H1 (cell line): ENCODE data around the gene ZNF337. TPM values are rescaled to one million over a fixed set of nuclear protein-coding genes. Genes with fewer than 3 reads are reported as not detected.

Experiments
- CTCF ChIA-PET: fragments of 300-600 bp; sonication (Branson Sonifier 250); formaldehyde crosslinking; loops from one replicate; lab custom pipeline; 2021; ENCODE audit not compliant: partially characterized antibody; lab: Charles Lee
- POLR2A ChIA-PET: fragments of 300-600 bp; sonication (Branson Sonifier 250); formaldehyde crosslinking; loops from one replicate; lab custom pipeline; 2021; ENCODE audit warnings: inconsistent platforms; ENCODE audit not compliant: partially characterized antibody; lab: Charles Lee
- DNase-seq, 2 experiments: peaks; one replicate each; pipeline versions ENCODE4 v3.0.0 to v3.0.0-alpha.2; 2010 to 2022; ENCODE audit warnings: low spot score in 2 of 2, low read depth in 1 of 2, mixed read lengths in 1 of 2
- FAIRE-seq: peaks from 2 replicates; lab custom pipeline; 2011; peaks lifted over from hg19 to GRCh38; lab: Jason Lieb, UNC
- H2AFZ ChIP-seq: 2 replicates; pipeline ENCODE4 v1.8.1; 2012; ENCODE audit warnings: low read length, inconsistent platforms
- H2AK5ac ChIP-seq: 2 replicates; pipeline ENCODE4 v1.6.1; 2013; ENCODE audit warnings: low read depth, low read length
- H2BK120ac ChIP-seq: replicated peaks from 2 replicates; pipeline ENCODE3; 2013; ENCODE audit warnings: low read depth, low read length, inconsistent platforms
- H2BK12ac ChIP-seq: 2 replicates; pipeline ENCODE4 v1.6.1; 2013; ENCODE audit warnings: low read depth, low read length
- H2BK15ac ChIP-seq: 2 replicates; pipeline ENCODE4 v1.6.1; 2013; ENCODE audit warnings: low read length
- H2BK20ac ChIP-seq: 2 replicates; pipeline ENCODE4 v1.6.1; 2013; ENCODE audit warnings: low read length
- H2BK5ac ChIP-seq: 2 replicates; pipeline ENCODE4 v1.6.1; 2013; ENCODE audit warnings: low read depth, low read length
- H3K14ac ChIP-seq: 2 replicates; pipeline ENCODE4 v1.6.1; 2013; ENCODE audit warnings: inconsistent platforms; ENCODE audit not compliant: insufficient read length
- H3K18ac ChIP-seq: 2 replicates; pipeline ENCODE4 v1.6.1; 2013; ENCODE audit warnings: low read length; ENCODE audit errors: extremely low read depth
- H3K23ac ChIP-seq: 2 replicates; pipeline ENCODE4 v1.6.1; 2013; ENCODE audit warnings: inconsistent platforms; ENCODE audit not compliant: insufficient read length
- H3K23me2 ChIP-seq: 2 replicates; pipeline ENCODE4 v1.6.1; 2013; ENCODE audit warnings: low read depth, low read length
- H3K27ac ChIP-seq: 2 replicates; pipeline ENCODE4 v1.6.1; 2011; ENCODE audit warnings: low read depth, low read length, inconsistent platforms
- H3K27me3 ChIP-seq, 4 experiments: replicated peaks in 1 of 4; 1 replicate in 1 of 4; 2 replicates in 3 of 4; pipeline versions ENCODE4 v1.6.1 to v1.8.1; 2011 to 2013; ENCODE audit warnings: low read length in 3 of 4, mild to moderate bottlenecking in 3 of 4, inconsistent platforms in 2 of 4, mixed read lengths in 2 of 4, moderate library complexity in 1 of 4; ENCODE audit not compliant: control insufficient read depth in 3 of 4, insufficient read depth in 3 of 4; ENCODE audit errors: extremely low read depth in 1 of 4
- H3K36me3 ChIP-seq, 4 experiments: 2 replicates each; pipeline versions ENCODE4 v1.6.1 to v1.8.1; 2011 to 2013; ENCODE audit warnings: mild to moderate bottlenecking in 4 of 4, low read length in 3 of 4, moderate library complexity in 2 of 4, control low read depth in 1 of 4, inconsistent platforms in 1 of 4; ENCODE audit not compliant: insufficient read depth in 4 of 4, control insufficient read depth in 2 of 4
- H3K4ac ChIP-seq: replicated peaks from 2 replicates; pipeline ENCODE3; 2013; ENCODE audit warnings: low read length, low read depth, mixed read lengths, inconsistent platforms; ENCODE audit not compliant: insufficient read length
- H3K4me1 ChIP-seq, 4 experiments: replicated peaks in 1 of 4; 1 replicate in 1 of 4; 2 replicates in 3 of 4; pipeline versions ENCODE4 v1.6.1 to v1.8.1; 2011 to 2013; ENCODE audit warnings: low read length in 3 of 4, inconsistent platforms in 2 of 4, mixed read lengths in 1 of 4; ENCODE audit not compliant: insufficient read depth in 4 of 4, control insufficient read depth in 3 of 4
- H3K4me2 ChIP-seq, 2 experiments: 2 replicates each; pipeline versions ENCODE4 v1.6.1 to v1.8.1; 2011 to 2013; ENCODE audit warnings: low read depth in 2 of 2, low read length in 2 of 2, control low read depth in 1 of 2, inconsistent platforms in 1 of 2, mild to moderate bottlenecking in 1 of 2; ENCODE audit not compliant: insufficient read depth in 1 of 2
- H3K4me3 ChIP-seq, 4 experiments: fragments of 200-600, 300-600 bp in 1 of 4; sonication (generic), shearing (Covaris generic), sonication (Bioruptor Twin) in 1 of 4; 2 replicates each; pipeline versions ENCODE4 v1.5.1 to v1.8.1; 2011 to 2016; ENCODE audit warnings: low read length in 4 of 4, low read depth in 3 of 4, control low read depth in 2 of 4, inconsistent platforms in 2 of 4, mild to moderate bottlenecking in 2 of 4, mixed read lengths in 1 of 4, moderate library complexity in 1 of 4; ENCODE audit not compliant: insufficient read depth in 2 of 4; ENCODE audit errors: extremely low read depth in 1 of 4
- H3K56ac ChIP-seq: replicated peaks from 2 replicates; pipeline ENCODE3; 2013; ENCODE audit warnings: low read depth, mild to moderate bottlenecking, mixed read lengths, low read length, inconsistent platforms; ENCODE audit not compliant: insufficient read length
- H3K79me1 ChIP-seq: 2 replicates; pipeline ENCODE4 v1.6.1; 2013; ENCODE audit warnings: low read depth, low read length, control low read depth
- H3K79me2 ChIP-seq, 2 experiments: 2 replicates each; pipeline versions ENCODE4 v1.6.1 to v1.8.1; 2012 to 2013; ENCODE audit warnings: low read length in 2 of 2, mild to moderate bottlenecking in 2 of 2, inconsistent platforms in 1 of 2; ENCODE audit not compliant: insufficient read depth in 2 of 2, control insufficient read depth in 1 of 2
- H3K9ac ChIP-seq, 4 experiments: replicated peaks in 1 of 4; 1 replicate in 1 of 4; 2 replicates in 3 of 4; pipeline versions ENCODE4 v1.6.1 to v1.8.1; 2011 to 2013; ENCODE audit warnings: low read depth in 3 of 4, low read length in 3 of 4, control low read depth in 2 of 4, mild to moderate bottlenecking in 2 of 4, moderate library complexity in 2 of 4, inconsistent platforms in 1 of 4; ENCODE audit errors: extremely low read depth in 1 of 4
- H3K9me3 ChIP-seq, 2 experiments: 2 replicates each; pipeline versions ENCODE4 v1.6.1 to v1.8.1; 2012 to 2013; ENCODE audit warnings: mild to moderate bottlenecking in 2 of 2, moderate library complexity in 2 of 2, control low read depth in 1 of 2, inconsistent platforms in 1 of 2, low read depth in 1 of 2, low read length in 1 of 2, mixed read lengths in 1 of 2; ENCODE audit not compliant: insufficient read depth in 2 of 2
- H4K20me1 ChIP-seq, 2 experiments: replicated peaks in 1 of 2; 2 replicates each; pipeline versions ENCODE3 to v1.8.1; 2011 to 2013; ENCODE audit warnings: inconsistent platforms in 2 of 2, low read length in 2 of 2, mild to moderate bottlenecking in 1 of 2; ENCODE audit not compliant: insufficient read depth in 2 of 2, control insufficient read depth in 1 of 2
- H4K5ac ChIP-seq: 2 replicates; pipeline ENCODE4 v1.6.1; 2013; ENCODE audit warnings: low read length, low read depth, mixed read lengths, inconsistent platforms; ENCODE audit not compliant: insufficient read length
- H4K8ac ChIP-seq: 2 replicates; pipeline ENCODE4 v1.8.0; 2013; ENCODE audit warnings: mild to moderate bottlenecking, moderate library complexity, low read length, inconsistent platforms; ENCODE audit not compliant: insufficient read depth; ENCODE audit errors: extremely low read depth
- H4K91ac ChIP-seq: replicated peaks from 2 replicates; pipeline ENCODE3; 2013; ENCODE audit warnings: low read length, mixed read lengths, inconsistent platforms; ENCODE audit not compliant: insufficient read length
- BACH1 ChIP-seq: IDR thresholded peaks from 2 replicates; pipeline ENCODE4 v1.6.1; 2012; ENCODE audit warnings: low read length, improper control_type of control experiment
- CBX8 ChIP-seq: fragments of 300-800, 300-1000 bp; sonication (generic); IDR thresholded peaks from 2 replicates; pipeline ENCODE4 v1.7.1; 2016; ENCODE audit warnings: low read depth, low read length, borderline replicate concordance
- CEBPB ChIP-seq: IDR thresholded peaks from 2 replicates; pipeline ENCODE4 v1.6.1; 2012; ENCODE audit warnings: low read depth, low read length
- CHD1 ChIP-seq: IDR thresholded peaks from 2 replicates; pipeline ENCODE4 v1.6.1; 2012; ENCODE audit warnings: low read depth, low read length, improper control_type of control experiment
- CTBP2 ChIP-seq: IDR thresholded peaks from 2 replicates; pipeline ENCODE4 v1.7.0; 2011; ENCODE audit warnings: borderline replicate concordance, mild to moderate bottlenecking, moderate library complexity, mixed read lengths, low read length; ENCODE audit not compliant: insufficient read depth, insufficient read length
- EGR1 ChIP-seq: IDR thresholded peaks from 2 replicates; pipeline ENCODE4 v1.6.1; 2011; ENCODE audit warnings: low read depth, low read length, borderline replicate concordance
- GABPA ChIP-seq: IDR thresholded peaks from 2 replicates; pipeline ENCODE4 v1.6.1; 2011; ENCODE audit warnings: mild to moderate bottlenecking, low read length, moderate library complexity, borderline replicate concordance; ENCODE audit not compliant: insufficient read depth
- KDM4A ChIP-seq: IDR thresholded peaks from one replicate; pipeline ENCODE4 v1.7.1; 2012; ENCODE audit warnings: low read depth, mild to moderate bottlenecking, moderate library complexity, low read length, inconsistent platforms; ENCODE audit not compliant: severe bottlenecking
- KDM5A ChIP-seq: fragments of 200-600 bp; IDR thresholded peaks from 2 replicates; pipeline ENCODE4 v1.7.1; 2012; ENCODE audit warnings: mild to moderate bottlenecking, low read length, inconsistent platforms, mixed read lengths
- POLR2A ChIP-seq, 2 experiments: IDR thresholded peaks; 1 replicate in 1 of 2; 2 replicates in 1 of 2; pipeline ENCODE4 v1.6.1; 2011; ENCODE audit warnings: low read depth in 2 of 2, low read length in 2 of 2, mild to moderate bottlenecking in 2 of 2; ENCODE audit errors: control extremely low read depth in 1 of 2
- RBBP5 ChIP-seq: IDR thresholded peaks from 2 replicates; pipeline ENCODE4 v1.7.1; 2012; ENCODE audit warnings: low read depth, mild to moderate bottlenecking, inconsistent platforms, low read length, moderate library complexity, borderline replicate concordance
- RNF2 ChIP-seq: fragments of 200-900, 300-1000 bp; sonication (generic); IDR thresholded peaks from 2 replicates; pipeline ENCODE4 v1.7.1; 2016; ENCODE audit warnings: borderline replicate concordance, low read depth, mild to moderate bottlenecking, antibody characterized with exemption, low read length; ENCODE audit not compliant: poor library complexity, severe bottlenecking; ENCODE audit errors: missing control alignments
- SP1 ChIP-seq: IDR thresholded peaks from 2 replicates; pipeline ENCODE4 v1.6.1; 2011; ENCODE audit warnings: low read depth, low read length
- TAF1 ChIP-seq: IDR thresholded peaks from 2 replicates; pipeline ENCODE4 v1.6.1; 2011; ENCODE audit warnings: mild to moderate bottlenecking, low read depth, low read length
- WGBS, 2 experiments: shearing (Covaris generic) in 1 of 2; methylation state at CpG; one replicate each; pipeline versions ENCODE4 v1.1.6 to v1.1.7; 2013 to 2015; ENCODE audit warnings: low lambda C conversion rate in 2 of 2, mixed read lengths in 2 of 2, inconsistent platforms in 1 of 2, low coverage in 1 of 2, missing lambda C conversion rate in 1 of 2; ENCODE audit not compliant: insufficient replicate concordance in 2 of 2, insufficient coverage in 1 of 2, insufficient read length in 1 of 2; ENCODE audit errors: extremely low coverage in 1 of 2, missing lambda C conversion rate in 1 of 2; 5-methylcytosine and 5-hydroxymethylcytosine counted together
- polyA plus RNA-seq, 7 experiments: library from polyadenylated mRNA; depleted of rRNA in 3 of 7; stranded (reverse) in 5 of 7; unstranded in 2 of 7; fragments of >200 nt in 5 of 7; fragments of 200-250 nt in 2 of 7; gene quantifications; 1 replicate in 5 of 7; 2 replicates in 1 of 7; 4 replicates in 1 of 7; pipeline versions ENCODE4 v1.2.1 to v1.2.3, GENCODE V29; 2011 to 2013; ENCODE audit warnings: missing spikeins in 2 of 7, mixed read lengths in 2 of 7
- total RNA-seq: library from RNA; stranded (reverse); fragmentation: NEBNext Ultra II Directional; extraction: Animal tissue kit (Norgen Biotek cat#: 25700); gene quantifications from 2 replicates; pipeline ENCODE4 v1.2.1, GENCODE V29; 2021

The ZNF337 gene
- total and polyA plus RNA-seq, 2 of the 8 experiments (the other 6 are each of a cell fraction or from before 2014, with no cell fraction given) = 2.8 to 6.6 TPM

GRCh38 chr20:25744261-25744660, 47.6 kb upstream of the ZNF337 start:
- no peak for FAIRE-seq
- no peak overlapping the region for H3K27ac ChIP-seq
- H3K27me3 ChIP-seq = no peaks in the 10 kb centered on the region
- H4K91ac ChIP-seq = no peak overlapping the region
- H2BK12ac ChIP-seq = no peak overlapping the region
- no peak overlapping the region for H4K8ac ChIP-seq
- H3K23ac ChIP-seq = no peak overlapping the region
- no peaks in the 10 kb centered on the region for H4K20me1 ChIP-seq
- no peak overlapping the region for H3K4ac ChIP-seq
- TF ChIP-seq RNF2 (no peak), POLR2A (IDR thresholded peaks at IDR 0.05; ENCODE audit: control extremely low read depth in 1 of 2, low read depth in 2 of 2, low read length in 2 of 2) (no peak), BACH1 (no peak), CTBP2 (no peak), TAF1 (no peak), GABPA (no peak), CHD1 (no peak), CBX8 (no peak), KDM5A (no peak), RBBP5 (no peak), KDM4A (no peak), SP1 (no peak), EGR1 (no peak), CEBPB (no peak)
- no peak overlapping the region for H3K4me2 ChIP-seq
- no peak overlapping the region for H3K56ac ChIP-seq
- H2BK20ac ChIP-seq = no peak overlapping the region
- CTCF ChIA-PET = no interaction called here
- H3K36me3 ChIP-seq = no peaks in the 10 kb centered on the region
- POLR2A ChIA-PET = no interaction called here
- H2BK120ac ChIP-seq = no peak overlapping the region
- H3K79me2 ChIP-seq = no peaks in the 10 kb centered on the region
- no peak overlapping the region for H3K18ac ChIP-seq
- H3K79me1 ChIP-seq = no peaks in the 10 kb centered on the region
- peaks cover 8 to 42% of the 10 kb centered on the region in 2 experiments; a peak in 2 of 4 replicates for H3K9me3 ChIP-seq
- H2AFZ ChIP-seq = no peak overlapping the region
- WGBS, 2 experiments = 89% methylated on average over 2 of the region's 2 CpGs; no CpG with 5 or more reads in 1 of the 2 experiments
- H2BK5ac ChIP-seq = no peak overlapping the region
- no peak overlapping the region for H2BK15ac ChIP-seq
- H2AK5ac ChIP-seq = no peak overlapping the region
- DNase-seq = no peak
- H3K4me1 ChIP-seq = no peaks in the 10 kb centered on the region
- no peak overlapping the region for H3K4me3 ChIP-seq
- H4K5ac ChIP-seq = no peak overlapping the region
- no peaks in the 10 kb centered on the region for H3K23me2 ChIP-seq
- H3K9ac ChIP-seq = no peak overlapping the region
- no peak overlapping the region for H3K14ac ChIP-seq
